Muscle layer of colon (tissue), 2 donors: ENCODE results near the gene SRSF10.
"Not testable (repeated sequence)": the region's sequence is repeated elsewhere in the genome, so short reads cannot be mapped to it uniquely, and the experiment has no call there.

ENCODE experiments used
- H3K27ac ChIP-seq: one replicate; pipeline ENCODE4 v1.7.0; 2013; ENCODE audit warnings: low read depth, mild to moderate bottlenecking, low read length, moderate library complexity
- H3K27me3 ChIP-seq, 2 donors: one replicate each; pipeline ENCODE4 v1.7.0; 2013; ENCODE audit warnings: low read length in 2 of 2, mild to moderate bottlenecking in 2 of 2; ENCODE audit not compliant: insufficient read depth in 2 of 2, control insufficient read depth in 1 of 2
- H3K36me3 ChIP-seq: one replicate; pipeline ENCODE4 v1.7.0; 2013; ENCODE audit warnings: mild to moderate bottlenecking, low read length; ENCODE audit not compliant: insufficient read depth
- H3K4me1 ChIP-seq: one replicate; pipeline ENCODE4 v1.7.0; 2013; ENCODE audit warnings: mild to moderate bottlenecking, low read length; ENCODE audit not compliant: insufficient read depth
- H3K4me3 ChIP-seq, 2 donors: one replicate each; pipeline ENCODE4 v1.7.0; 2013; ENCODE audit warnings: low read length in 2 of 2, low read depth in 1 of 2, mild to moderate bottlenecking in 1 of 2, moderate library complexity in 1 of 2
- H3K9ac ChIP-seq: one replicate; pipeline ENCODE4 v1.7.0; 2013; ENCODE audit warnings: low read length
- H3K9me3 ChIP-seq: one replicate; pipeline ENCODE4 v1.7.0; 2013; ENCODE audit warnings: mild to moderate bottlenecking, low read length
- donor health status: abdominal sarcoma.
- donor health status: Adenocarcinoma of cecum.

Gene SRSF10

DNA sequence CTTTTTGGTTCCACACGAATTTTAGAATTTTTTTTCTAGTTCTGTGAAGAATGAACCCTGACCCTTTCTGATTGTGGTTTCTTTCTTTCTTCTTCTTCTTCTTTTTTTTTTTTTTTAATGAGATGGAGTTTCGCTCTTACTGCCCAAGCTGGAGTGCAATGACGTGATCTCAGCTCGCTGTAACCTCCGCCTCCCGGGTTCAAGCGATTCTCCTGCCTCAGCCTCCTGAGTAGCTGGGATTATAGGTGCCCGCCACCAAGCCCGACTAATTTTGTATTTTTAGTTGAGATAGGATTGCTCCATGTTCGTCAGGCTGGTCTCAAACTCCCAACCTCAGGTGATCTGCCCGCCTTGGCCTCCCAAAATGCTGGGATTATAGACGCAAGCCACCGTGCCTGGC is 11.9 kb upstream of the SRSF10 start:
- not testable (repeated sequence) for H3K9ac ChIP-seq, H3K27ac ChIP-seq, H3K36me3 ChIP-seq

DNA sequence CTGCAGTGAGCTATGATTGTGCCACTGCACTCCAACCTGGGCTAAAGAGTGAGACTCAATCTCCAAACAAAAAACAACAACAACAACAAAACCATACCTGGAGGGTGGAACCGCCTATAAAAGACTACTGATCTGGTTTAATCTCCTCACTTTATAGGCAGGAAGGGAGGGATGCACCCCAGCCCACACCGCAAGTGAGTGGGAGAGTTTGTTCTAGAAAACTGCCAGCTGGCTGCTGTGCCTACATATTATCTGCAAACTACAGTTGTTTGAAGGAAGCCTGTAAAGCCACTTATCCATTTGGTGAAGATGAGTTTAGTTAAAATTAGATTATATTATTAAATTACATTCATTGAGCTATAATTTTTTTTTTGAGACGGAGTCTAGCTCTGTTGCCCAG is 9.1 kb upstream of the SRSF10 start:
- H3K36me3 ChIP-seq: no peaks in the 10 kb centered on the region
- no peak overlapping the region for H3K9ac ChIP-seq
- H3K9me3 ChIP-seq: no peaks in the 10 kb centered on the region
- no peaks in the 10 kb centered on the region for H3K27me3 ChIP-seq
- H3K27ac ChIP-seq: no peak overlapping the region
- no peak overlapping the region for H3K4me3 ChIP-seq
- peaks cover 8% of the 10 kb centered on the region for H3K4me1 ChIP-seq

More for the DNA sequence above, 11.9 kb upstream of the SRSF10 start:
- H3K4me3 ChIP-seq, H3K4me1 ChIP-seq, H3K9me3 ChIP-seq, H3K27me3 ChIP-seq: not testable (repeated sequence)

DNA sequence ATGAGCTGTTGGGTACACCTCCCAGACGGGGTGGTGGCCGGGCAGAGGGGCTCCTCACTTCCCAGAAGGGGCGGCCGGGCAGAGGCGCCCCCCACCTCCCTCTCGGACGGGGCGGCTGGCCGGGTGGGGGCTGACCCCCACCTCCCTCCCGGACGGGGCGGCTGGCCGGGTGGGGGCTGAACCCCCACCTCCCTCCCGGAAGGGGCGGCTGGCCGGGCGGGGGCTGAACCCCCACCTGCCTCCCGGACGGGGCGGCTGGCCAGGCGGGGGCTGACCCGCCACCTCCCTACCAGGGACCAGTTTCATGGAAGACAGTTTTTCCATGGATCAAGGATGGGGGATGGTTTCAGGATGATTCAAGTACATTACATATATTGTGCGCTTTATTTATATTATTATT is 6.9 kb upstream of the SRSF10 start:
- H3K27me3 ChIP-seq, H3K9me3 ChIP-seq, H3K36me3 ChIP-seq, H3K4me3 ChIP-seq, H3K27ac ChIP-seq, H3K9ac ChIP-seq: not testable (repeated sequence)
- H3K4me1 ChIP-seq: peaks cover 14% of the 10 kb centered on the region

DNA sequence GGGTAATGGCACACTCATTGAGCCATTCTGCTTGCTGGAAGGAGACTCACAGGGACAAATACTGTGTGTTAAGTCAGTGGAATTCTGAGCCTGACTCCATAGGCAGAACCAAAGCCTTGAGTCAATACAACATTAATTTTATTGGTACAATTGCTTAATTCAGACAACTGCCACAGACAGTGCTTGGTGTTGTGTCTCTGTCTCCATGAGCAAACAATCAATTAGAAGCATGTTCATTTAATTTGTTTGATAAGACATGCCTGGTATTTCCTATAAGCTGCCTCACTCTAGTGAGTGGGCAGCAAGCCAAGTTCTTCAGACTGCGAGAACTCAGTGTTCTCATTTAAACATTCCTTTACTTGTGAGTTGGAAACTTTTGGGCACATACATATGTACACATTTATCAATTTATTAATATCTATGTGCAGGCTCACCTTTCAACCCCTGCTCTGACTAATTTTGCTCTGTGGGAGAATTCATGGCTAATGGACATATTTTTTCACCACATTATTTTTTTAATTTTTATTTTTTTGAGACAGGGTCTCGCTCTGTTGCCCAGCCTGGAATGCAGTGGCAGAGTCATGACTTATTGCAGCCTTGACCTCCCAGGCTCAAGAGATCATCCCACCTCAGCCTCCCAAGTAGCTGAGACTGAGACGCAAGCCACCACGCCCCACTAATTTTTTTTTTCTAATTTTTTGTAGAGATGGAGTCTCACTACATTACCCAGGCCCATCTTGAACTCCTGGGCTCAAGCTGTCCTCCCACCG is 4.5 kb upstream of the SRSF10 start:
- H3K27me3 ChIP-seq: no peaks in the 10 kb centered on the region
- no peaks in the 10 kb centered on the region for H3K36me3 ChIP-seq
- peaks cover 18% of the 10 kb centered on the region for H3K4me1 ChIP-seq
- H3K9ac ChIP-seq: no peak overlapping the region
- H3K27ac ChIP-seq: peak overlapping the region; percentile 49
- no peaks in the 10 kb centered on the region for H3K9me3 ChIP-seq
- H3K4me3 ChIP-seq: no peak overlapping the region

DNA sequence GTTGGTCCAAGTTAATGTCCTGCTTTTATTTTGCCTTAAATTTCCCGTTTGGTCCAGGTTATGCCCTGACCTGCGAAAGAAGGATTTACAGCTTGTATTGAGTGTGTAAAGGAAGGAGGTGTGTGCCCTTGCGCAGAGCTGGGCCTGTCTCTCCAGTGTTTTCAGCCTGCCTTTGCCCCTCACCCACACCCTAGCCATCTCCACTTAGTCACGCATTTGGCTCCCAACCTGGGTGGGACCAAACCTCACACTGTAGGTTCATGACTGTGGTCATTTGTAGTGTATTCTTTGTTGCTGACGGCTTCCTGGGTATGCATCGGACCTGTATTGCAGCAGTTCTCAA is 572 bp upstream of the SRSF10 start:
- peaks cover 10% of the 10 kb centered on the region for H3K36me3 ChIP-seq
- H3K4me1 ChIP-seq: peaks cover 46% of the 10 kb centered on the region
- H3K27ac ChIP-seq: peak overlapping the region; percentile 92
- H3K27me3 ChIP-seq: no peaks in the 10 kb centered on the region
- peak overlapping the region; percentile 91 for H3K9ac ChIP-seq
- H3K9me3 ChIP-seq: no peaks in the 10 kb centered on the region
- H3K4me3 ChIP-seq: peak overlapping the region; percentile 53 to 94

DNA sequence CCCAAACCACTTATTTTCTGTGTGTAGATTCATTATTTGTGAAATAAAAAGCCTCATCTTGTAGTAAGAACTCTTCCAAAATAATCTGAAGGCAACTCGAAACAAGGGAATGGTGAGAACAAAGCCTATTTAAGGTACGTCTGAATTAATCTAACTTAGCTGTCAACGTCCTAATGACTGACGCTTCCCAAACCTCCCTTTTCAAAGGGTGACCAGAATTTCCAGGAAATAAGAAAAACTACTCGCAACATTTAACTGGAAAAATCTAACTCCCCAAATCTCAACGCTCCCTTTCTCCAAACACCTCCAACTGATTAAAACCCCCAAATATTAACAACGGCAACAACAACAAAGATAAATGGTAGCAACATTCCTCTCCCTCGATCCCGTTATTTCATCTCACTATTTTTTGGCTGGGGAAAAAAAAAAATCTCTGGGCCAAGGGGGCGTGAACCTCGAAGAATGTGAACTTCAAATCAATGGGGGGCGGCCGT is 693 bp downstream of the SRSF10 start:
- Histone ChIP-seq H3K9me3 (no peaks in the 10 kb centered on the region), H3K27me3 (no peaks in the 10 kb centered on the region), H3K4me1 (peaks cover 46% of the 10 kb centered on the region), H3K27ac (peak overlapping the region; percentile 92), H3K4me3 (peak overlapping the region; percentile 94), H3K36me3 (peaks cover 12% of the 10 kb centered on the region), H3K9ac (peak overlapping the region; percentile 91)

DNA sequence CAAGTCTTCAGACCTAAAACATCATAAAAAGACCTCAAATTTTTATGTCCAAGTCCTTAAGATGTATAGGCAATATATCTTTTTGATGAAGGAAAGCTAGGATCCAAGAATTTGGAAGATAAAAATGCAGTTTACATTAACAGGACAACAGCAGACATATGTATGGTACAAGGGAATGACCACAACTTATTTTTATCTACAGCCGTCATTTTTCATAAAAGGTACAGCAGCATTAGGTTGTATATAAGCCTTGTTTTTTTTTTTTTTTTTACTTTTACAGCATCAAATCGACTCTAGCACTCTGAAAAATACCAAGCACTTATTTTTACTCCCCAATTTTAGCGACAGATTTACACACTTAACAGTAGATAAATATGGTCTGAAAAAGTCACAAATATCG is 1.3 kb downstream of the SRSF10 start:
- Histone ChIP-seq H3K9me3 (no peaks in the 10 kb centered on the region), H3K27me3 (no peaks in the 10 kb centered on the region), H3K4me3 (peak overlapping the region; percentile 94), H3K4me1 (peaks cover 40% of the 10 kb centered on the region), H3K36me3 (peaks cover 18% of the 10 kb centered on the region), H3K9ac (peak overlapping the region; percentile 91), H3K27ac (no peak overlapping the region)

DNA sequence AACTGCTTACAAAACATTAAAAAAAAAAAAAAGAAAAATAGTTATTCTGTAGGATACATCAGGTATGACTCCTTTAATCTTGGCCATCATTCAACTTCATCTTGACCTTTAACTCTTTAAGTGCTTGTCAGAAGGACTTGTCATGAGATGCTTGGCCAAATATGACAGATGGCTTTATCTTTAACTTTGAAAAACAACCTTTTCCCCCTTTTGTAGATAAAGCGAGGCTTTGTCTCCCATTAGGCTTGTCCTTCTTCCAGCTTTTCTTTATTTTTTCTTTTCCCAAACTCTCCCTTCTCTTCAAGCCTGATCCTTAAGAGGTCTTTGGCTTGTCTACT is 2.3 kb downstream of the SRSF10 start:
- Histone ChIP-seq H3K27ac (no peak overlapping the region), H3K36me3 (peaks cover 25% of the 10 kb centered on the region), H3K9ac (no peak overlapping the region), H3K27me3 (no peaks in the 10 kb centered on the region), H3K4me3 (peak overlapping the region in 1 of 2 donors; percentile 35), H3K9me3 (no peaks in the 10 kb centered on the region), H3K4me1 (peaks cover 39% of the 10 kb centered on the region)

DNA sequence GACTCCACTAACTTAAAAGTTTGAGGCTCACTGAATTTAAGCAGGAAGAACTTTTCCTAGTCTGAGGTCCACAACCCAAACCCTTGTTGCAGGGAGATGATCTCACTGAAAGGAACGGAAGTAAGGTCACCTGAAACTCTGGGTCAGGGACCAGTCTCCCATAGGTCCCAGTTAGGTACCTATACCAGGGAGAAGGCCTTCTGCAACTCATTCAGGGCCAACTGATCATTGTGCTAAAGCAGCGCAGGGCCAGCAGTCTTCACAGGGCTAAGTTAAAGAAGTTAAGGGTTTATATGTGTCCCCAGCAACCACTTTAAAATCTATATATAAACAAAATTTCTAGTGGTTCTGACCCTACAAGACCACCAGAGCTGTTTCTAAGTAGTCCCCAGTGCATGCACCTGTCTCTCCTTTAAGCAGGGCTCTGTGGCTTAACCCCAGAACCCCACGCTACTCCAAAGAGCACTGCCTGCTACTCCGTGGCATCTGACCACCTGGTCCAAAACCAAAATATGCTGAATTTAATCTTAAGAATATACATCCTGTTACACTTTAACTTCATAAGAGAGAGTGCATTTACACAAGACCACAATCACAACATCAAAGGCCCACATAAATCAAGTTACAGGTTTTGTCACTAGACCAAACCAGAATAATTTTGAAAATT is 2.8 kb downstream of the SRSF10 start:
- H3K27ac ChIP-seq: no peak overlapping the region
- H3K4me3 ChIP-seq: peak overlapping the region in 1 of 2 donors; percentile 4
- peak overlapping the region; percentile 14 for H3K9ac ChIP-seq
- H3K4me1 ChIP-seq: peaks cover 39% of the 10 kb centered on the region
- no peaks in the 10 kb centered on the region for H3K9me3 ChIP-seq
- peaks cover 25% of the 10 kb centered on the region for H3K36me3 ChIP-seq
- no peaks in the 10 kb centered on the region for H3K27me3 ChIP-seq

DNA sequence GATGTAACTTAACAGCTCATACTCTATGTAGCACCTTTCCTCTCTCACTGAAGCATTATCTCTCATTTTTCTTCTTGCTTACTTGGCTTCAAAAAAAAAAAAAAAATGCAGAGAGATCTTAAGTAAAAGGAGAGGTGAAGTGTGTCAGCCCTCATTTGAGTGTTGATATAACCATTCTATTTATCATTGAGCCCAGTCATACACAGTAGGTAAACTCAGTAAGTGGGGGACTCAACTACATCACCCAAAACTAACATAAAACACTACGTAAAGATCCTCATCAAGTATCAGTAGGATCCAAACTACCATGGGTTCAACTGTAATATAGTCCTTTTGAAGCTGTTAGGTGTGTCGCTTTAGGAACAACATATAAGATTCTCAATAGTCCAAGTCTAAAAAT is 12.3 kb downstream of the SRSF10 start:
- Histone ChIP-seq H3K4me1 (peaks cover 21% of the 10 kb centered on the region), H3K27me3 (no peaks in the 10 kb centered on the region), H3K36me3 (peaks cover 39% of the 10 kb centered on the region), H3K27ac (no peak overlapping the region), H3K9me3 (no peaks in the 10 kb centered on the region), H3K4me3 (no peak overlapping the region), H3K9ac (no peak overlapping the region)

DNA sequence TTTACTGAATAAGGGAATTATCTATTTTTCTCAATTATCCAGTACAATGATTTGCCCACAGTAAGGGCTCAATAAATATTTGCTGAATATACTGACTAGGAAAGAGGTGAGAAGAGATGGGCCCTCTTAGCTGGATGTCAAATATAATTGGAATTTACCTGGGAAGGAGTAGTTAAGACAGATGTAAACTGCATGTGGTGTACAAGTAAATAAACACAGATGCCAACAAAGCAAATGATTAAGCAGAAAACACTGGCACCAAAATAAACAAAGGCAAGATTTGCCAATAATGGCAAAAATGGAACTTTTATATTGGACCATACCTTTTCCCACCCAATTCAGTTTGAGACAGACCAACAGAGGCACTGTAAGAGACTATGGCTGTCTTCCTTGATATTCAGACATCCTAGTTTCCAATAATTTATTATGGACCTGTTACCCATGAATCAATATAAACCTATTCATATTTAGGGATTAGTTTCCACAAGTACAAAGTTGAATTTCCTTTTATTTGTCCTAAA is 13.1 kb downstream of the SRSF10 start:
- no peak overlapping the region for H3K27ac ChIP-seq
- no peaks in the 10 kb centered on the region for H3K27me3 ChIP-seq
- no peak overlapping the region for H3K9ac ChIP-seq
- no peaks in the 10 kb centered on the region for H3K9me3 ChIP-seq
- peaks cover 39% of the 10 kb centered on the region for H3K36me3 ChIP-seq
- H3K4me3 ChIP-seq: no peak overlapping the region
- H3K4me1 ChIP-seq: peaks cover 21% of the 10 kb centered on the region
